Bronchial epithelial cell (primary cell): ENCODE results near the gene PADI6. TPM values are rescaled to one million over a fixed set of nuclear protein-coding genes. Genes with fewer than 3 reads are reported as not detected.

Source experiments
- DNase-seq: peaks from one replicate; pipeline ENCODE4 v3.0.0-alpha.2; 2010; ENCODE audit warnings: low read depth
- FAIRE-seq: peaks from 2 replicates; lab custom pipeline; 2011; peaks lifted over from hg19 to GRCh38; lab: Jason Lieb, UNC
- H3K27me3 ChIP-seq: 2 replicates; pipeline ENCODE4 v1.5.1; 2011; ENCODE audit warnings: low read length; ENCODE audit not compliant: control insufficient read depth, insufficient read depth
- H3K36me3 ChIP-seq: 2 replicates; pipeline ENCODE4 v1.5.1; 2011; ENCODE audit warnings: low read length; ENCODE audit not compliant: control insufficient read depth, insufficient read depth
- H3K4me3 ChIP-seq: 2 replicates; pipeline ENCODE4 v1.5.1; 2011; ENCODE audit warnings: mild to moderate bottlenecking, low read depth, low read length, control low read depth
- total RNA-seq: library from RNA; depleted of rRNA; stranded (reverse); fragments of >200 nt; gene quantifications from 2 replicates; pipeline ENCODE4 v1.2.1, GENCODE V29; 2014
- TF ChIP-seq, protein P1 (sequence below): IDR thresholded peaks from 2 replicates; pipeline ENCODE4 v1.5.1; 2011; ENCODE audit warnings: mild to moderate bottlenecking, moderate library complexity, low read length, control low read depth, inconsistent platforms; ENCODE audit not compliant: insufficient read depth, severe bottlenecking

PADI6 gene
- total RNA-seq, 1 donor from 2014 or later: not detected

DNA sequence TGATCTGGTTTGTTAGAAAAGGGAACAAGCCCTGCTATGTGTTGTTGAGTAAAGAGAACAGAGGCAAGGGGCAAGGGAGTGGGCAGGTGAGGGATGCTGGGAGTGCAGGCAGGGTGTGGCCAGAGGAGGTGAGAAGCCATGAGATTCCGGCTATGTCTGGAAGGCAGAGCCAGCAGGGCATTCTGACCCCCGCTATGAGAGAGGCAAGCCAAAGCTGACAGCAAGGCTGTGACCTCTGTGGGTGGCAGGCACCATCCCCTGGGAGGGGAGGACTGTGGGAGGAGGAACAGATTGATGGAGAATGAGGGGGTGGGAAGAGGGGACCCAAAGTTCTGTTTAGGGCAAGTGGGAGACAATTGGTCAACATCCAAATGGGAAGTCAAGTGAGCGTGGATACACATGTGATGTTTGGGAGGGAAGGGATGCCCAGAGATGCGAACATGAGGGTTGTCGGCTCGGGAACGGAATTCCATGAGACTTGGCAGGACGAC, 19.5 kb upstream of the PADI6 start:
- Histone ChIP-seq H3K36me3 (no peaks in the 10 kb centered on the region), H3K27me3 (no peaks in the 10 kb centered on the region), H3K4me3 (no peak overlapping the region)
- TF ChIP-seq, protein P1, sequence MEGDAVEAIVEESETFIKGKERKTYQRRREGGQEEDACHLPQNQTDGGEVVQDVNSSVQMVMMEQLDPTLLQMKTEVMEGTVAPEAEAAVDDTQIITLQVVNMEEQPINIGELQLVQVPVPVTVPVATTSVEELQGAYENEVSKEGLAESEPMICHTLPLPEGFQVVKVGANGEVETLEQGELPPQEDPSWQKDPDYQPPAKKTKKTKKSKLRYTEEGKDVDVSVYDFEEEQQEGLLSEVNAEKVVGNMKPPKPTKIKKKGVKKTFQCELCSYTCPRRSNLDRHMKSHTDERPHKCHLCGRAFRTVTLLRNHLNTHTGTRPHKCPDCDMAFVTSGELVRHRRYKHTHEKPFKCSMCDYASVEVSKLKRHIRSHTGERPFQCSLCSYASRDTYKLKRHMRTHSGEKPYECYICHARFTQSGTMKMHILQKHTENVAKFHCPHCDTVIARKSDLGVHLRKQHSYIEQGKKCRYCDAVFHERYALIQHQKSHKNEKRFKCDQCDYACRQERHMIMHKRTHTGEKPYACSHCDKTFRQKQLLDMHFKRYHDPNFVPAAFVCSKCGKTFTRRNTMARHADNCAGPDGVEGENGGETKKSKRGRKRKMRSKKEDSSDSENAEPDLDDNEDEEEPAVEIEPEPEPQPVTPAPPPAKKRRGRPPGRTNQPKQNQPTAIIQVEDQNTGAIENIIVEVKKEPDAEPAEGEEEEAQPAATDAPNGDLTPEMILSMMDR: no peak
- DNase-seq (no peak), FAIRE-seq (no peak)

- H3K36me3 ChIP-seq: no peaks in the 10 kb centered on the region
- DNase-seq (no peak), FAIRE-seq (no peak)
- H3K4me3 ChIP-seq: no peak overlapping the region
- H3K27me3 ChIP-seq: no peaks in the 10 kb centered on the region
- TF ChIP-seq, protein P1: no peak
Observed at GRCh38 chr1:17355898-17356297, 16.1 kb upstream of the PADI6 start.

DNA sequence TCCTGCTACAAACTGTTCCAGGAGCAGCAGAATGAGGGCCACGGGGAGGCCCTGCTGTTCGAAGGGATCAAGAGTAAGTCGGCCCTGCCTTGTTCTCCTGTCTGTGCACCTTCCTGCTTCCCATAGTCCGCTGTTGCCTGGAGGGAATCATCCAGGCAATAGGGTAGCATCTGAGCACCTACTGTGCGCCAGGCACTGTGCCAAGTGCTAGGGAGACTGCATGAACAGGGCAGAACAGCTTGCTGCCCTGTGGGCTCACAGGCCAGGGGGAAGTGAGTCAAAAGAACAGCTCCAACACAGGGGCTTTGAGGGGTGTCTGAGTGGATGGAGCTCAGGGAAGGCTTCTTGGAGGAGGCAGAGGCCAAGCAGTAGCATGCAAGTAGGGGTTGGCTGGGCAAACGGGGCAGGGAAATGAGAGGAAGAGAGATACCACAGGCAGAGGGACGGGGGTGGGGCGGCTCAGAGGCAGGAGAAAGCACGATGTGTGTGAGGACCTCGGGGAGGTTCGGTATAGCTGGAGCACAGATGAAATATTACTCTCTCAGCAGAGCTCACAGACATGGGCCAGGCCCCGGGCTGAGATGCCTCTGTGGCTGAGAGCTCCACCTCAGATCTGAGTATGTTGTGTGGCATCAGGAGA, 15.5 kb upstream of the PADI6 start:
- H3K27me3 ChIP-seq: no peaks in the 10 kb centered on the region
- TF ChIP-seq, protein P1: no peak
- H3K36me3 ChIP-seq: no peaks in the 10 kb centered on the region
- no peak overlapping the region for H3K4me3 ChIP-seq
- FAIRE-seq: no peak
- DNase-seq: no peak

DNA sequence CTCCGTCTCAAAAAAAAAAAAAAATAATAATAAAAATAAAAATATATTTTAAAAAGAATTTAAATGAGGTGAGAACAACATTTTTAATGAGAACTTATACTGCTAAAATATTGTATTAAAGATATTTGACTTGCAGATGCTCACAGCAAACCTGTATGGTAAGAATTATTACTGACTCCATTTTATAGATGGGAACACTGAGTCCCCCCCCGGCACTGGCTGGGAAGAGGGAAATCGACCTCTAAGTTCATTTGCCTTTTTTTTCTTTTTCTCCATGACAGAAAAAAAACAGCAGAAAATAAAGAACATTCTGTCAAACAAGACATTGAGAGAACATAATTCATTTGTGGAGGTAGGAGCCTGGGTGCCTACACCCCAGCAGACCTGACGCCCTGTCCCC, 13.4 kb upstream of the PADI6 start:
- Histone ChIP-seq H3K36me3 (no peaks in the 10 kb centered on the region), H3K4me3 (no peak overlapping the region), H3K27me3 (no peaks in the 10 kb centered on the region)
- TF ChIP-seq, protein P1: no peak
- no peak for DNase-seq
- no peak for FAIRE-seq

DNA sequence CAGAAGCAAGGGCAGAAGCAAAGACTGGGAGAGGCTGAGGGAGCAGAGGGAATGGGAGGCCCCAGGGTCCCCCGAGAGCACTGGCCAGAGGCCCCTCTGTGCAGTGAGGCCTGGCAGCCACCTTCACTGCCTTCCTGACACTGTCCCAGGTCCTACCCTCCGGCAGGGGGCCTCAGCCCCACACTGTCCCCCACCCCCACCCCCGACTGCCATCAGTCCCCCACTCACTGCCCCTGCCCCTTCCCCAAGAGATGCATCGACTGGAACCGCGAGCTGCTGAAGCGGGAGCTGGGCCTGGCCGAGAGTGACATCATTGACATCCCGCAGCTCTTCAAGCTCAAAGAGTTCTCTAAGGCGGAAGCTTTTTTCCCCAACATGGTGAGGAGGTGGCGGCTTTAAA, 13.0 kb upstream of the PADI6 start:
- TF ChIP-seq, protein P1: no peak
- DNase-seq (no peak), FAIRE-seq (no peak)
- H3K4me3 ChIP-seq: no peak overlapping the region
- no peaks in the 10 kb centered on the region for H3K27me3 ChIP-seq
- no peaks in the 10 kb centered on the region for H3K36me3 ChIP-seq

DNA sequence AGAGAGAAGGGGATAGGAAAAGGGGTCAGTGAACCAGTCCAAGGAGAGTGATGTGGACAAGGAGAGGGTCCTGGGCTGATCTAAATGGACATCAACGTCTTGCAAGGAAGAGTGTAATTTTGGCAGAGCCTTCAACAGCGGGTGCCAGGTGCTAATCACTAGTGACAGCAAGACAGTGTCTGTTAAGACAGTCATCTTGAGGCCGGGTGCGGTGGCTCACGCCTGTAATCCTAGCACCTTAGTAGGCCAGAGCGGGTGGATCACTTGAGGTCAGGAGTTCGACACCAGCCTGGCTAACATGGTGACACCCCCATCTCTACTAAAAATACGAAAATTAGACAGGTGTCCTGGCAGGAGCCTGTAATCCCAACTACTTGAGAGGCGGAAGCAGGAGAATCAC, 12.2 kb upstream of the PADI6 start:
- FAIRE-seq (no peak), DNase-seq (no peak)
- H3K4me3 ChIP-seq: no peak overlapping the region
- no peaks in the 10 kb centered on the region for H3K27me3 ChIP-seq
- TF ChIP-seq, protein P1: no peak
- H3K36me3 ChIP-seq: no peaks in the 10 kb centered on the region
